Activated naive CD8-positive, alpha-beta T cell treated with anti-CD3 and anti-CD28 coated beads, Interleukin-2, amount 50 U/mL, for 16 hours (primary cell): ENCODE measurements around the gene GPR162.
"Not testable (repeated sequence)": the region's sequence is repeated elsewhere in the genome, so short reads cannot be mapped to it uniquely, and the experiment has no call there.

Source experiments
- DNase-seq: peaks from one replicate; pipeline ENCODE4 v3.0.0-alpha.2; 2020; ENCODE audit warnings: low read depth, low spot score

The GPR162 gene

GRCh38 chr12:6873094-6874014, 51.7 kb downstream of the GPR162 start, which contains the start of gene SPSB2:
Gene SPSB2, minus strand, starts transcription at chr12:6873303. Its CDS starts 402 bp downstream, at chr12:6872901.
- DNase-seq, result peak; percentile 99

- not testable (repeated sequence) for DNase-seq
Observed at GRCh38 chr12:6874015-6874368, 52.4 kb downstream of the GPR162 start.
